KMS-11 (cell line): ENCODE results near the gene LRRK2.
A peak's percentile ranks its signal among the peaks of the same experiment; 100 is the strongest.

Source experiments
- H2AFZ ChIP-seq: fragments of 200-600 bp; sonication (generic); 2 replicates; pipeline ENCODE4 v1.6.1; 2016; ENCODE audit warnings: antibody characterized with exemption, mixed run types, low read depth
- H3K27ac ChIP-seq: fragments of 200-600 bp; sonication (generic); 2 replicates; pipeline ENCODE4 v1.6.1; 2016; ENCODE audit warnings: mild to moderate bottlenecking, mixed run types
- H3K27me3 ChIP-seq: fragments of 200-600 bp; sonication (generic); 2 replicates; pipeline ENCODE4 v1.6.1; 2017; ENCODE audit warnings: mild to moderate bottlenecking, low read depth, mixed run types, moderate library complexity; ENCODE audit not compliant: insufficient read depth
- H3K36me3 ChIP-seq: fragments of 200-600 bp; sonication (generic); 2 replicates; pipeline ENCODE4 v1.6.1; 2017; ENCODE audit warnings: mild to moderate bottlenecking, mixed run types; ENCODE audit not compliant: insufficient read depth
- H3K4me1 ChIP-seq: fragments of 200-600 bp; sonication (generic); 2 replicates; pipeline ENCODE4 v1.6.1; 2016; ENCODE audit warnings: mild to moderate bottlenecking, low read depth, mixed run types; ENCODE audit not compliant: poor library complexity, severe bottlenecking
- H3K4me2 ChIP-seq: fragments of 200-600 bp; sonication (generic); 2 replicates; pipeline ENCODE4 v1.7.0; 2016; ENCODE audit warnings: mild to moderate bottlenecking, mixed run types
- H3K4me3 ChIP-seq: fragments of 200-600 bp; sonication (generic); IDR thresholded peaks from 2 replicates; pipeline ENCODE4 v1.6.1; 2017; ENCODE audit warnings: low read depth, low read length, mixed read lengths; ENCODE audit not compliant: insufficient read depth
- H3K79me2 ChIP-seq: fragments of 200-600 bp; sonication (generic); 2 replicates; pipeline ENCODE4 v1.6.1; 2016; ENCODE audit warnings: low read depth, mixed run types; ENCODE audit not compliant: insufficient read depth
- H3K9ac ChIP-seq: fragments of 200-600 bp; sonication (generic); 2 replicates; pipeline ENCODE4 v1.6.1; 2016; ENCODE audit warnings: mild to moderate bottlenecking, mixed run types
- H4K20me1 ChIP-seq: fragments of 200-600 bp; sonication (generic); 2 replicates; pipeline ENCODE4 v1.6.1; 2016; ENCODE audit warnings: mild to moderate bottlenecking, mixed run types; ENCODE audit not compliant: insufficient read depth
- TF ChIP-seq, protein P1 (sequence below): fragments of 200-600 bp; sonication (generic); conservative IDR thresholded peaks from 2 replicates; pipeline ENCODE4 v1.6.1; 2017; ENCODE audit warnings: low read depth, mild to moderate bottlenecking, antibody characterized with exemption, low read length, moderate library complexity, mixed read lengths

The LRRK2 gene

GRCh38 chr12:40324261-40324660, 99.5 kb downstream of the LRRK2 start:
- TF ChIP-seq, protein P1, sequence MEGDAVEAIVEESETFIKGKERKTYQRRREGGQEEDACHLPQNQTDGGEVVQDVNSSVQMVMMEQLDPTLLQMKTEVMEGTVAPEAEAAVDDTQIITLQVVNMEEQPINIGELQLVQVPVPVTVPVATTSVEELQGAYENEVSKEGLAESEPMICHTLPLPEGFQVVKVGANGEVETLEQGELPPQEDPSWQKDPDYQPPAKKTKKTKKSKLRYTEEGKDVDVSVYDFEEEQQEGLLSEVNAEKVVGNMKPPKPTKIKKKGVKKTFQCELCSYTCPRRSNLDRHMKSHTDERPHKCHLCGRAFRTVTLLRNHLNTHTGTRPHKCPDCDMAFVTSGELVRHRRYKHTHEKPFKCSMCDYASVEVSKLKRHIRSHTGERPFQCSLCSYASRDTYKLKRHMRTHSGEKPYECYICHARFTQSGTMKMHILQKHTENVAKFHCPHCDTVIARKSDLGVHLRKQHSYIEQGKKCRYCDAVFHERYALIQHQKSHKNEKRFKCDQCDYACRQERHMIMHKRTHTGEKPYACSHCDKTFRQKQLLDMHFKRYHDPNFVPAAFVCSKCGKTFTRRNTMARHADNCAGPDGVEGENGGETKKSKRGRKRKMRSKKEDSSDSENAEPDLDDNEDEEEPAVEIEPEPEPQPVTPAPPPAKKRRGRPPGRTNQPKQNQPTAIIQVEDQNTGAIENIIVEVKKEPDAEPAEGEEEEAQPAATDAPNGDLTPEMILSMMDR = no peak

GRCh38 chr12:40325349-40325960, 100.7 kb downstream of the LRRK2 start:
- Histone ChIP-seq H3K36me3 (no peaks in the 10 kb centered on the region), H4K20me1 (no peaks in the 10 kb centered on the region), H3K4me3 (no peak overlapping the region), H3K27me3 (no peaks in the 10 kb centered on the region), H3K9ac (no peak overlapping the region), H3K79me2 (no peaks in the 10 kb centered on the region), H3K4me2 (no peak overlapping the region), H3K27ac (no peak overlapping the region), H3K4me1 (no peaks in the 10 kb centered on the region), H2AFZ (peak overlapping the region; percentile 35; the same call in 1 of the 2 replicates)
- TF ChIP-seq, protein P1 = peak; percentile 68

More at GRCh38 chr12:40324261-40324660, 99.5 kb downstream of the LRRK2 start:
- H3K27me3 ChIP-seq = no peaks in the 10 kb centered on the region
- no peak overlapping the region for H2AFZ ChIP-seq
- H3K4me2 ChIP-seq = no peak overlapping the region
- H3K4me1 ChIP-seq = no peaks in the 10 kb centered on the region
- no peaks in the 10 kb centered on the region for H3K79me2 ChIP-seq
- H3K4me3 ChIP-seq = no peak overlapping the region
- H3K36me3 ChIP-seq = no peaks in the 10 kb centered on the region
- H3K9ac ChIP-seq = no peak overlapping the region
- no peaks in the 10 kb centered on the region for H4K20me1 ChIP-seq
- no peak overlapping the region for H3K27ac ChIP-seq

GRCh38 chr12:40327535-40327934, 102.7 kb downstream of the LRRK2 start:
- Histone ChIP-seq H2AFZ (no peak overlapping the region), H3K27me3 (no peaks in the 10 kb centered on the region), H3K4me1 (no peaks in the 10 kb centered on the region), H3K4me2 (no peak overlapping the region), H3K9ac (no peak overlapping the region), H3K27ac (no peak overlapping the region), H3K4me3 (no peak overlapping the region), H3K79me2 (no peaks in the 10 kb centered on the region), H3K36me3 (no peaks in the 10 kb centered on the region), H4K20me1 (no peaks in the 10 kb centered on the region)
- TF ChIP-seq, protein P1 = no peak

DNA sequence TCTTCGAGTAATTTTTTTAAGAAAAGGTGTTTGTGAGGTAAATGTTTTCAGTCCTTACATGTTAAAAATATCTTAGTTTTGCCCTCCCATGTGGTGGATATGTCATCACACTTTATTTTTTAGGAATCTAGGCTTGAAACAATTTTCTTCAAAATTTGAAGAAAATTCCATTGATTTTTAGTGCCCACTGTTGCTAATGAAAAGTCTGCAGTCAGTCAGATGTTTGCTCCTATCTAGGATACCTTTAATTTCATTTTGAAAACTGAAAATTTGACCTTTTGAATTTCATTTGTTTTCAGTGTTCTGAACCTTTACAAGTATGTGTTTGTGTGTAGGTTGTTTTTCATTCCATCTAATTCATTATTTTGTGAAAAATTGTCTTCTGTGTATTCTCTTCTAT, 105.4 kb downstream of the LRRK2 start:
- no peak overlapping the region for H3K4me2 ChIP-seq
- TF ChIP-seq, protein P1 = no peak
- no peak overlapping the region for H3K9ac ChIP-seq
- H2AFZ ChIP-seq = no peak overlapping the region
- no peaks in the 10 kb centered on the region for H3K27me3 ChIP-seq
- H3K4me3 ChIP-seq = no peak overlapping the region
- H3K4me1 ChIP-seq = no peaks in the 10 kb centered on the region
- H3K79me2 ChIP-seq = no peaks in the 10 kb centered on the region
- H3K27ac ChIP-seq = no peak overlapping the region
- H3K36me3 ChIP-seq = no peaks in the 10 kb centered on the region
- H4K20me1 ChIP-seq = no peaks in the 10 kb centered on the region
